Stimulated activated CD4-positive, alpha-beta T cell treated with anti-CD3 and anti-CD28 coated beads, Interleukin-4, amount 100 ng/mL, for 1 hour (primary cell): ENCODE results near the gene MEP1A.
"Not testable (repeated sequence)": the region's sequence is repeated elsewhere in the genome, so short reads cannot be mapped to it uniquely, and the experiment has no call there.

Experiments
- DNase-seq: peaks from one replicate; pipeline ENCODE4 v3.0.0-alpha.2; 2020

The MEP1A gene

DNA sequence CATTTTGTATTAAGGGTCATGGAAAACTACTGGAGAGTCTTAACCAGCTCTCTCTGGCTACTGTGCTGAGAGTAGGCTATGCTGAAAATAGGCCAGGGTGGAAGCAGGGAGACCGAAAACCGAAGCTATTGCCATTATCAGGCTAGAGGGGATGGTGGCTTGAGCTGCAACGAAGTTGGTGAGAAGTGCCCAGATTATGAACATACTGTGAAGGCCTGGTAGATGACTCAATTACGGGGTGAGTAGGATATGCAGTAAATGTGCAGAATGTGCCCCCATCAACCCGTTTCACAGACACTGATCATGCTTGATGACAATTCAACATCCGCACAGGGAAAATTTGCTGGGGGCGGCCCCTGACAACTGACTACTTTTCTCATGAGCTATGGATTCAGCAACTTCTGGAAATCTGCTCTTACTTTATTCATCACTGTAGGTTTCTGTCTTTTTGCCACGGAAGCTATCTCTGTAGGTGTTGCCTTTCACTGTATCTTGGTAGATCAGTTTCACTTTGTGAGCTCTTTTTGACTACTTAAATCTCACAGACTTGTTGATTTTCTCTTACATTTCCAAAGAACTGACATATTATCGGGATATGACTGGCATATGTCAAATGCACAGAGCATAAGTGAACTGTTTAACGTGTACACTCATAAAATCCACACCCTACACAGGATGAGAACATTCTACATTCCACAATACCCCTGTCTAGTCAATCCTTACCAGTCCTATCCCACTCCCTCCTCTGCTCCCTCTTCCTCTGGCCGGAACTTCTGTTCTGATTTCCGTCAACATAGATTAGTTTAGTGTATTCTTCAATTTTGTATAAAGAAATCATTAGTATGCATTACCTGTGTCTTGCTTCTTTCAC lies 15.5 kb upstream of the MEP1A start:
- no peak for DNase-seq

DNA sequence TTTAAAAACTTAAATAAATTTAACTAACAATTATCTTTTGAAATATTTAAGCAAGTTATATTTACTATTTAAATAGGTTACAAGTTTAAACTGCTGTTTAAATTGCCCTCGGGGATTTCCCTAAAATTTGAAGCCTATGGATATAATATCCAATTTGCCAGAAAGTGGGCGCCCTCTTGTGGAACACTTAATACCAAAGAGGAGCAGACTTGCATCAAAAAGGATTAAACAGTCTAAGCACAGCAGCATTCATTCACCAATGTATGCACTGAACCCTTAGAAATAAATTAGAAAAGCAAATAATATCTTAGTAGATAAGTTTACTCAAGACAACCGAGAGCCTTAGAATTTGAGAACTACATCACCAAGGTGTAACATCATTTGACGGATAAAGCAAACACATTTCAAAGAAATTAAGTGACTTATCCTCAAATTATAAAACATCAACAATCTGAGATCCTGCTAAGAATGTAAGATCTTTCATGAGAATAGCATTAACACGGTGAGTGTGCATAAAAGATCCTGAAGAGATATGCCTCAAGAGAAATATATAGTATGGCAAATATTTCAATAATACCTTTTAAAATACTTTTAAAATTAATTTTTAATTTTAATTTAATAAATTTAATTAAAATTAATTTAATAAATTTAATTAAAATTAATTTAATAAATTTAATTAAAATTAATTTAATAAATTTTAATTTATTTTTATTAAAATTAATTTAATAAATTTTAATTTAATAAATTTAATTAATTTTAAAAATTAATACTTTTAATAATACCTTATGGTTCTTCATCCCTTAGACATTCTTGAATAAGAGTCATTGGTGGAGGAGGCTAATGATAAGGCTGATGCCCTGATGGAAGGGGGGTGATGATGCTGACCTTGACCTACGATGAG lies 11.5 kb upstream of the MEP1A start:
- no peak for DNase-seq

DNA sequence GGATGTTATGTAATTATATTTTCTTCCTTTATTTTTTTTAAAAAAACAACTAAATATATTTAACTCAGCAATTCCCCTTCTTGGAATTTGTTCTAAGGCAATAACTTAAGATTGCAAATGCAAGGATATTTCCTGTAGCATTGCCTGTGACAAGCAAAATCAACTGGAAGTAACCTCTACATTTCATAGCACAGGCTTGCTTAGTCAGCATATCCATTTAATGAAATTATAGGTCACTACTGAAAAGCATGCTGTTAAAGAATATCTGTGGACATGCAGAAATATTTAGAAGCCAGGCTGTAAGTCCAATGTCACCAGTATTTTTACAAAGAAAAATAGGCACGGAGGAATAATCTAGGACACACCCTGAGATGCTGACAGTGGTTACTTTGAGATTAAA lies 8.7 kb upstream of the MEP1A start:
- no peak for DNase-seq

DNA sequence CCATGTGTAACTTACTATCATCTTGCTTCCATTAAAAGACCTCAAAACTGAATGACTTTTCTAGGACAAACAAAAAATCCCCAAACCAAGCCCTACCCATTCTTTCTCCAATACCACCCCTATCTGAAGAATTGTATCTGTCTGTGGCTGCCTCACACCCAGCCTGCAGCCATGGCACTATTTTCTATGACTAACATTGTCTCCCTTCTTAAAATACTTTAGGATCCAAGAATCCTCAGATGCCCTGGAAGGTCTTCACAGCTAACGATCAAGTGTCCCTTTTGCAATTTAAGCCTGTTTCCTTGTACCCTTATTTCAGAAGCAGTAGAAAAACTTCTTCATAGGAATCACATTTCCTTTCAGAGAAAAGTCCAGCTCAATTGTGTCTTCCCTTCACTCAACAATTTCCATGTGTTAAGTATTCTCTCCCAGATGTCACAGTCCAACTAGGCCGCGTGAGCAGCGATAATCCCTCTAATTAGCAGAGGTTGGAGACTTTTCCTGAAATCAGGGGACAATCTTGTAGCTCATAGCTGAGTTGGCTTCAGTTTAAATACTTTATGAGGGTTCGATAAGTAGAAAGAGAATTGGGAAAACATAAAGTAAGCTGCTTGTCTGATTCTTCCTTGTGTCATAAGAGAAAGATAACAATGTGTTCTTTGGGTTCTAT lies 5.2 kb upstream of the MEP1A start:
- DNase-seq = no peak

DNA sequence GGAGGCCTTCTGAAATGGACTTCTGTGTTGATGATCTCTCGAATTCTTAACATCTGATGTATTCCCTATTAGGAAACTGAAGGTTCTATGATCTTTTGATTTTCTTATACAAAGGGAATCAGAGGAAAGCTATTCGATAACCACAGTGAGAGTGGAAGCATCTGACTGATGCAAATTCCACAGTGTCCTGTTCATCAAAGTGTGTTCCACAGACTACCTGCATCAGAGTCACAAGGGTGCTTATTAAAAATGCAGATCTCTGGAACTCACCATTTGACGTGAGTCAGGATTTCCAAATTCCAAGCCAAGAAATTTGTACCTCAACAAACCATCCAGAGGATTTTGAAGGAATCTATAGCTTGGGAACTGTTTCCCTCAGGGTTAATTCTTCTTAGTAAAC lies 4.4 kb upstream of the MEP1A start:
- no peak for DNase-seq

DNA sequence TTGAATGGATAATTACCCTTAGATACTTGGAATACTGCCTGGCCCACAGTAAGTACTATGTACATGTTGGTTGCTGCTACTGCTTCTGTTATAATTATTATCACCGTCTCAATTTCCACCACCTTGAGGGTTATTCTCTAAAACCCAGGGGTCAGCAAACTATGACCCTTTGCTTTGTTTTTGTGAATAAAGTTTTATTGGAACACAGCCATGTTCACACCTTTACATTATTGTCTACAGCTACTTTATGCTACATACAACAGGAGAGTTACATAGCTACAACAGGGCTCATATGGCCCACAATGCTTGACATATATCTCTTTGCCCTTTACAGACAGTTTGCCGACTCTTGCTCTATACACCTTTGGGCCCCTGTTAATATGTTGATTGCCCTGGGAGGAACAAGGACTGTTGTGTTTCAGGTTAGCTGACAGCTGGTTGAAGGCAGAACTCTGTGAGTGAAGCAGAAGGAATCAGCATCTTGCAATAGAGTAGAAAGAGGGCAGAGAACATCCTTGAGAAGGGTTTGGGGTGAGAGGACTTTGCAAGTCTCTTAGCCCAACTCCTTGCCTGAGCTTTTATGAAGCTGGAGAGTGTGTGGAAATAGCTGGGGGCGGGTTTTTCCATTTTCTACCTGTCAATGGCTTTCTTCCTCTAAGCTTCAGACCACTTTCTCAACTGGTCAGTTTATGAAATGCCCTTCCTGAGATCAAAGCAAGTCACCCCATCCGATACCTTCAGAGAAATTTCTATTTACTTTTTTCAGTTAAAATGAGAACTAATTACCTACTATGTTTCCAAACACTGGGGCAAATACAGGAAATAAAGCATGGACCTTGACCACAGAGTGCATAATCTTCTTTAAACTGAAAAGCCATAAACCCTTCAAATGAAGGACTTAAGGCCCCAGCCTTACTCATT lies 3.5 kb upstream of the MEP1A start:
- DNase-seq = no peak

DNA sequence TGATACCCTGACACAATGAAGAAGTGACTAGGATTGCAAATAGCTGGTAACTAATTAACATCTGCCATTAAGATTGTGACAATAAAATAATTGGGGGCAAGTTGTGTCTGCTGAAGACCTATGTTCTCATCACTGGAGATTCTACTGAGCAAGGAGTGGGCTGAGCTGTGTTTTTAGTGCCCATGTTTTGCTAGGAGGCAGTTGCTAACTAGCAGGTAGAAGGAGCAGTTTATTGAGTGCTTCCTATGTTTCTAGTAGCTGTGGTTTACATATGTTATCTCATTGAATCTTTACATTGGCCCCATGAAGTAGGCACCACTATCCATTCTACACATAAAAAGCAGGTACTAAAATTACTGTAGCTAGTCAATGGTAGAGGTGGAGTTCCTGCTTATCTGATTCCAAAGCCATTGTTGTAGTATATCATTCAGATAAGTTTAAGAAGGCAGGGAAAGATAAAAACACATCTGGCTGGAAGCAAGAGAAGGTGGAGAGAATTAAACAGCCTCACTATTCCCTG lies 2.8 kb upstream of the MEP1A start:
- DNase-seq = no peak

DNA sequence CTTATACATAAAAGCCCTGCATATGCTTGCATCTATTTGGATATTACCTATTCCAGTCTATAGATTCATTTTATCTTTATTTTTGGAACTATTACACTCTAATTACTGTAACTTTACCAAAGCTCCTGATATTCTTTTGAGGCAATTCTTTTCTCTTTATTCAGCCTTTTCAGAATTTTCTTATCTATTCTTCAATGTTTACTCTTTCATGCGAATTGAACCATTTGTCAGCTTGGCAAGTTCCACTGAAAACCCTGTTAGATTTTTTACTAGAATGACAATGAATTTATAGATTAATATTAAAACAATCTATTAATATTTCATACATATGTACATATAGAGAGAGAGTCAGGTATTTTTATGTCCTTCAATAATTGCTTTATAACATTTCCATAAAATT lies 554 bp upstream of the MEP1A start:
- DNase-seq = no peak

DNA sequence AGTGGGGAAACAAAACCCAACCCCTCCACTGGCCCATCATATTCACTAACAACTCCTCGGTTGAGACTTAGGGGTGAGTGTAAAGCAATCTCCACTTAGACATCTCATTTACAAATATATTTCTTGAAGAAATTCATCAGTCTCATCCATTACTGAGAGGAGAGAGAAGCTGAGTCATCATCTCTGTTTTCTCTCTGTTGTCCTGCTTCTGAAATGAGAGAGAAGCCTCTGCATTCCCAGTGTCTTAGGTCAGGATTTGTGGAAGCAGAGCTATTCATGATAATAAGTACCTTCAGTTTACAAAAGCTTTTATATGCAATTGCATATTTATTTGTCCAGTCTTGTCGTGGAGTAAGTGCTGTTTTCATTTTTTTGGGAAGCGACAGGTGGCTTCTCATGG lies 879 bp downstream of the MEP1A start:
- no peak for DNase-seq

DNA sequence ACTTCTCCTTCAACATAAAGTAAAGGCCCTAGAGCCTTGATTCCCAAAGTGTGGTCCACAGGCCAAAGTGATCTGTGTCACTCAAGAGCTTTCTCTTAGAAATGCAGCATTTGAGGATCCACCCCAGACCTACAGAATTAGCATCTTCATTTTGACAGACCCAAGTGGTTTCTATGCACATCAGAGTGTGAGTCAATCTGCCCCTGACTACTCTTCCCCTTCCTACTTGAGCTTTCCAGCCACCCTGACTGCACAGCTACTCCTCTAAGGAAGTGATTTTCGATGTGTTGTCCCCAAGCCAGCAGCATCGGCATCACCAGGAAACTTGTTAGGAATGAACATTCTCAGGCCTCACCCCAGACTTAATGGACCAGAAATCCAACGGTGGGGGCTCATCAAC lies 2.6 kb downstream of the MEP1A start:
- no peak for DNase-seq

DNA sequence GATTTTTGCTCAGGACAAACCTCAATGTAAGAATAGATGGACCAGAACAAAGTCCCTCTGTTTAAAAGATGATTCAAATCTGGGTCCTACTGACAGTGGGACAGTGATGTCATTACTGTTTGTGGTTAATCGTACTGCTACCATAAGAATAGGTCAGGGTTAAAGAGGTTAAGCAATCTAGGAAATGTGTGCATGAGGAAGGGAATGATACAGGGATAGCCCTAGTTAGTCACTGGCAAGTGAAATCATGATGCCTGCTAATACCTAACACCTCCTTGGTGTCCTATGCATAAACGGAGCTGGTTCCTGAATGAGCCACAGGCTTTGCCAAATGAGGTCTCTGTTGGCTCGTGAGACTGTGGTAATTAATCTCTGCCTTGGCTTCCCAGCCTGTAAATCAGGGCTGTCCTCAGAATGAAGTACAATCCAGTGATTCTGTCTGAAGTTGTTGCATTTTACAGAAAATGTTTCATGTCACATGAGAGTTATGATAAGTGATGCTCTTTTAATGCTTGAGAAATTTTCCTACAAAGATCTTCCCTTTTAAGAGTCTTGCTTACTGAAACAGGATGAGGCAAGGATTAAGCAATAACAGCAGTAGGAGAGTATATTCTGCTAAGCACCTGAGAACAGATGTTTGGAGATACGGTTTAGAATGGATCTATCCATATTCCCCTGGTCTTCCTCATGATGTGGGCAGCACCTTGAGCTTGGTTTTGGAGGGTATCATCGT lies 3.8 kb downstream of the MEP1A start:
- no peak for DNase-seq

DNA sequence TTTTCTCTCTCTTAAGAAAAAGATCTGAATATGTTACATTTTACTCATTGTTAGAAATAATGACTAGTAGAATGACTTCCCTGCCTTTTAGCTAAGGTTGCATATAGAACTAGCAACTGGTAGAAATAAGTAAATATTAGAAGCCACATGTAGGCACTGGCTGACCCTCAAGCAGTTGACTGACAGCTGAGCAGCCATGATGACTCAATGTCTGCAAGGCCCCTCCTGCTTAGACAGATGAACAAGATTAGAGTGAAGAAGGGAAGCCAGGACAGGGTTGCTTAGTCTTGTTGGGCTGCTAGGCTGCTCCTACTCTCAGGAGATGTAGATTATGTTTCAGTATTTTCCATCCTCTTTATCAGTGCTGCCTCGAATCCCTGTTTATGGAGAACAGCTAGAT lies 6.5 kb downstream of the MEP1A start:
- DNase-seq = no peak

DNA sequence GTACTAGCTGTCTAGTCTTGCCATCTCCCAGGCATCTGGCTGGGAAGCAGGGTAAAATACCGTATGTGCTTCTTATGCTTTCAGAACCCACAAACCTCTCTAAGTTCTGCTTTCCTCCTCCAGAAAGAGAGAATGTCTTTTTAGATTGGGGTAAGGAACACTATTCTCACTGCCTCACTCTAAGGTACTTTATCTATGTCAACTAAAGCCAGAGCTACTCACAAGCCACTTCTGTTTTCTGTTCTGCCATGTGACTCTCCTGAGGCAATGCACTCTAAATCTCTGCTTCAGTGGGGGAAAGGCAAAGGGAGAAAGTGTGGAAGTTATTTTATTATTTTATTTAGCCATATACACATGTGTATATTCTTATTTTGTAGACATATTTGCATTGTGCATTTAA lies 15.6 kb downstream of the MEP1A start:
- DNase-seq = no peak

DNA sequence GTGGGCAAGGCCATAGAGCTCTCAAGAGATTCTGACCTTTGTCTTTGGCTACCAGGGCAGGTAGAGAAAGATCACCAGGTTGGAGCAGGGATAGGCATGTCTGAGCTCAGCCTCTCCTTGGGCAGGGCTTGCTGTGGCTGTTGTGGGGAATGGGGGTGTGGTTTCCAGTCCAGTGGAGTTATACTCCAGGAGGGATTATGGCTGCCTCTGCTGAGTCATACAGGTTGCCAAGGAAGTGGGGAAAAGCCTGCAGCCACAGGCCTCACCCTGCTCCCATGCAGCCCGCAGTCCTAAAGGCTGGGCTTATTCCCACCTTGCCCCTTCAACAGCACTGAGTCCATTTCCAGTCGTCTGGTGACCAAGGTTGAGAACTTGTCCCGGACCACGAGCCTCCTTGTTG lies 21.9 kb downstream of the MEP1A start:
- DNase-seq = no peak

DNA sequence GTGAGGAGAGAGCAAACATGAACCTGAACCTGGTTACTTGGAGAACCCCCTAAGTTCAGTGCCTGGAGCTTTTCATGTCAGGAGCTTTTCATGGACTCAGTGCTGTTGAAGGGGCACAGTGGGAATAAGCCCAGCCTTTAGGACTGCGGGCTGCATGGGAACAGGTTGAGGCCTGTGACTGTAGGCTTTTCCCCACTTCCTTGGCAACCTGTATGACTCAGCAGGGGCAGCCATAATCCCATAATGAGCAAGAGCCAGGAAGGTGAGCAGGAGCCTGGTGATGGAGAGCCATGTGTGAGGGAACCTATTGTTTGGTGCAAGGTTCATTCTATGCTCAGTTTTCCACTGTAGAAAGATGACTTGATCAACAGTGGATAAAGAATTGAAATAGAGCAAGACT lies 23.4 kb downstream of the MEP1A start:
- no peak for DNase-seq

DNA sequence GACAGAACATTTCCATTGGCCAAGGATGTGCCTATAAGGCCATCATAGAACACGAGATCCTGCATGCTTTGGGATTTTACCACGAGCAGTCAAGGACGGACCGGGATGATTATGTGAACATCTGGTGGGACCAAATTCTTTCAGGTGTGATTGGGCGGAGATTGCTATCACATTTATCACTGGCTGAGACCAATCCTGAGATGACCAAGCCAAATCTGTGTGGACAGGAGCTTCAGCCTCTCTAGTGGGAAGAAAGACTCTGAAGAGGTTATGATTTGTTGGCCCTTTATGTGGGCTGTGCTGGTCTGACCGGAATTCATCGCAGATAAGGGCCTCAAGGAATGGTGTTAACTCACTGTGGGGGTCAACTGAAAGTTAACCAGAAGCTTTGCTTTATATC lies 26.4 kb downstream of the MEP1A start:
- DNase-seq = no peak

DNA sequence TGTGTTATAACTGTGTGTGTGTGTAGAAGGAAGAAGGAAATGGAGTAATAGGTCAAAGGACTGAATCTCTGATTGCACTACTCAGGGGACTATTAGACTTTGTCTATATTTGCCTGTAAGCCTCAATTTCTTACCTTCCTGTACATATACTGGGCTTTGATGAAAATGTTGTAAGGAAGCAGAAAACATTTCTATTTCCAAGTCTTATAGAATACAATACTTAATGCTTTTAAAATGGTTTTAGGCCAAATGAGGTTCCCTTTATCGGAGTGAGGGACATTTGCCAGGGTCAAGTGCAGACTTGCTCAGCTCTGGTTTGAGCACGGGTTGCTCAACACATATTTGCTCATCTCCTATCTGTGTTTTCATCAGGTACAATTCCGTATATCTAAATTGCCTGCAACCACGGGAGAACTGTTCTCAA lies 28.3 kb downstream of the MEP1A start:
- no peak for DNase-seq

DNA sequence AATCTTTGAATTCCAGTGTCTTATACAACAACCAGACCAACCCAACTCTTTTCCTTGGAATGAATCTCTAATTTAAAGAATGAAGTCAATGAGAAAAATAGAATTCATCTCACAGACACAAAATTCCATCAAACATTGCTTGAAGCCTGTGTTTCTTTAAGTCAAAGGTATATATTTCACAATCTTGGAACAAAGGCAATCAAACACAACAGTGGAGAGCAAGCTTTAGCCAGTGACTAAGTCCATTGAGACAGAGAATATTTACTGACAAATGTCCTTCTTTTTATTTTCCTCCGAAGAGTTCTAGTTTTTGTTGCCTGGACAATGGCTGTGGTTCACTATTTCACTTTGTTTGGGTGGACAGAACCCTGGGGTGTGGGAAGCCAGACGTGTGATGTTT lies 35.8 kb downstream of the MEP1A start:
- no peak for DNase-seq

DNA sequence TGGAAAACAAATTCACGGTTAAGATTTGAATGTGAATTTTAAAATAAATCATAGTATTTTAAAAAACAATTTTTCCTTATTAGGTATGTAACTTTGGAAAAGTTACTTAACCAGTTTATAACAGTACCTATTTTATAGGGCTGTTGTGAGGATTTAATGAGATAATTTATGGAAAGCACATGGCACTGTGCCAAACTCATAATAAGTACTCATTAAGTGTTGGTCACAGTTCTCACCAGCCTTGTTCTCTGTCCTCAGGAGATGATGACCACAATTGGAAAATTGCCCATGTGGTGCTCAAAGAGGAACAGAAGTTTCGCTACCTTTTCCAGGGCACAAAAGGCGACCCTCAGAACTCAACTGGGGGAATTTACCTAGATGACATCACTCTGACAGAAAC lies 39.6 kb downstream of the MEP1A start:
- no peak for DNase-seq

DNA sequence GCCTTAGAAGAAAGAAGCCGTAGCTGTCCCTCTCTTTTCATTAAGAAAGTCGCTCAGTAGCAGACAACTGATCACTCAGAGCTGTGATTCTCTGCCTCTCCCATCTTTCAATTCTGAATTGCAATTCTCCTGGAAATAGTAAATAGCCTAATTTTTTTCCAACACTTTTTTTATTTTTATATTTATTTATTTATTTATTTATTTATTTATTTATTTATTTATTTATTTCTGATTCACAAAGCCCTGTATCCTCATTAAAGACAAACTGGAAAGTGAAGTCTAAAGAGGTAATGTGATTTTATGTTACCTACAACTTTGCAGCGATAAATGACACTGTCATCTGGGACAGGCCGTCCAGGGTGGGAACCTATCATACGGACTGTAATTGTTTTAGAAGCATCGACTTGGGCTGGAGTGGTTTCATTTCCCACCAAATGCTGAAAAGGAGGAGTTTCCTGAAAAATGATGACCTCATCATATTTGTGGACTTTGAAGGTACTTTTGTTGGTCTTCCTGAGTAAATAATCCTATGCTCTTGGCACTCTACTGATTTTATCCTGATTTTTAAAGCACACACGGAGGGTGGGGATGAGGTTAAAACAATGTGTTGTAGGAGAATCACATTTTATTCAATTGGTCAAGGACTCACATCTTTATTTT lies 41.2 kb downstream of the MEP1A start:
- not testable (repeated sequence) for DNase-seq

DNA sequence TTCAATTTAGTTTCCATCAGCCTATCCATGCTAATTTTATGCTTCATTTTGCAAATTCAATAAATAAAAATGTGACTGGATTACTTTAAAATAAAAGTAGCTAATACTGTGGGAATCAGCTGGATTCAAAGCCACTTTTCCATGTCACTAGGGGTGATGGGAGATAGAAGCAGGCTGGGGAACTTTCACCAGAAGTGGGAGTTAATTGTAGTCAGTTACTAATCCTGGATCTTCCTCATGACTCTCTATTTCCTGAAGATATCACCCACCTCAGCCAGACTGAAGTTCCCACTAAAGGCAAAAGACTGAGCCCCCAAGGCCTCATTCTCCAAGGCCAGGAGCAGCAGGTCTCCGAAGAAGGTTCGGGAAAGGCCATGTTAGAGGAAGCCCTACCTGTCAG lies 41.8 kb downstream of the MEP1A start:
- DNase-seq = not testable (repeated sequence)
